ENCODE results near the gene AHCY. TPM values are rescaled to one million over a fixed set of nuclear protein-coding genes. Genes with fewer than 3 reads are reported as not detected.
"Not testable (repeated sequence)": the region's sequence is repeated elsewhere in the genome, so short reads cannot be mapped to it uniquely, and the experiment has no call there.

Gene AHCY
- total RNA-seq: 10 to 100 TPM; 16.7 to 16.9 TPM
- 28.1 TPM for polyA plus RNA-seq (2013, experiment 1 of 2)
- polyA plus RNA-seq (2013, experiment 2 of 2): 31.4 TPM
- 13.9 to 268 (median 26.8) reads per million in 172 experiments for total RNA-seq

- peaks cover 11% of the 10 kb centered on the region for H3K4me1 Mint-ChIP-seq (ENCODE audit: low read depth)
- CTCF ChIA-PET: interaction anchor here (0.9 to 3.2 kb wide), 2 partner anchors 10 to 222 kb away, joined by 3 to 38 read pairs; no protein-coding TSS in a partner anchor
These were observed at the start of gene AHCY for GRCh38 chr20:34302723-34303533. Gene AHCY (minus strand): TSS chr20:34303355. CDS start chr20:34303270, 85 bp downstream.

DNA sequence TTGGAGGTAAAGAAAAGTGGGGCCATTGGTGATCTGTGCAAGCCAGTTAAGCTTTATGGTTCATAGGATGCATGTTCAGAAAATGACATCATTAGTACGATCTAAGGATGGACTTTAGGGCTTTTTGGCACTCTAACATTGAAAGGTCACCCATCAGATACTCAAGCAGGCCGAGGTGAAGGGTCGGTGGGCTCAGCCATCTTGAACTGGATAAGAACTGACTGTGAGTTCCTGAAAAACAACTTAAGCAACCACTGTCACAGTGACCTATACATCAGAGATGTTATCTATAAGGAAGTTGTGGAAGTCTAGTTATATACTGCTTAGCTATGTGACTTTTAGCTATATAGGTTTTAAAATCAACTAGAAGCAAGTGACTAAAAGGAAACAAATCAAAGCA, 46.9 kb upstream of the AHCY start:
- no peaks in the 10 kb centered on the region for H3K9me3 Mint-ChIP-seq
- no peaks in the 10 kb centered on the region for H3K27me3 ChIP-seq (ENCODE audit: control insufficient read depth in 1 of 2, insufficient read depth in 2 of 2, low read length in 2 of 2)
- ATAC-seq (ENCODE audit: poor library complexity) (peak; percentile 32), DNase-seq (peak in 1 of 14 experiments; percentile 4)
- H3K4me1 Mint-ChIP-seq (ENCODE audit: low read depth): no peaks in the 10 kb centered on the region
- TF ChIP-seq, protein P1, sequence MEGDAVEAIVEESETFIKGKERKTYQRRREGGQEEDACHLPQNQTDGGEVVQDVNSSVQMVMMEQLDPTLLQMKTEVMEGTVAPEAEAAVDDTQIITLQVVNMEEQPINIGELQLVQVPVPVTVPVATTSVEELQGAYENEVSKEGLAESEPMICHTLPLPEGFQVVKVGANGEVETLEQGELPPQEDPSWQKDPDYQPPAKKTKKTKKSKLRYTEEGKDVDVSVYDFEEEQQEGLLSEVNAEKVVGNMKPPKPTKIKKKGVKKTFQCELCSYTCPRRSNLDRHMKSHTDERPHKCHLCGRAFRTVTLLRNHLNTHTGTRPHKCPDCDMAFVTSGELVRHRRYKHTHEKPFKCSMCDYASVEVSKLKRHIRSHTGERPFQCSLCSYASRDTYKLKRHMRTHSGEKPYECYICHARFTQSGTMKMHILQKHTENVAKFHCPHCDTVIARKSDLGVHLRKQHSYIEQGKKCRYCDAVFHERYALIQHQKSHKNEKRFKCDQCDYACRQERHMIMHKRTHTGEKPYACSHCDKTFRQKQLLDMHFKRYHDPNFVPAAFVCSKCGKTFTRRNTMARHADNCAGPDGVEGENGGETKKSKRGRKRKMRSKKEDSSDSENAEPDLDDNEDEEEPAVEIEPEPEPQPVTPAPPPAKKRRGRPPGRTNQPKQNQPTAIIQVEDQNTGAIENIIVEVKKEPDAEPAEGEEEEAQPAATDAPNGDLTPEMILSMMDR (IDR thresholded peaks at IDR 0.05): no peak
- H3K9me3 ChIP-seq (ENCODE audit: control insufficient read depth in 1 of 2, insufficient read depth in 1 of 2, low read length in 2 of 2): peaks cover 0 to 4% of the 10 kb centered on the region in 2 experiments
- H3K27ac ChIP-seq (ENCODE audit: low read depth in 1 of 2, low read length in 2 of 2): no peak overlapping the region
- CTCF ChIA-PET: no interaction called here
- no peaks in the 10 kb centered on the region for H3K36me3 Mint-ChIP-seq (ENCODE audit: low read depth)
- intact Hi-C loops (cut with DNase I, micrococcal nuclease): no loop called here
- peaks cover 2% of the 10 kb centered on the region for H3K4me1 ChIP-seq (ENCODE audit: insufficient read depth, low read length)
- no peak overlapping the region for H3K27ac Mint-ChIP-seq
- no peaks in the 10 kb centered on the region for H3K36me3 ChIP-seq (ENCODE audit: insufficient read depth, low read length)
- H3K4me3 ChIP-seq (ENCODE audit: low read length): no peak overlapping the region
- no peaks in the 10 kb centered on the region for H3K27me3 Mint-ChIP-seq
- POLR2A ChIA-PET: no interaction called here
- no peak overlapping the region for H3K4me3 Mint-ChIP-seq

More at GRCh38 chr20:34302723-34303533, at the start of gene AHCY:
- POLR2A ChIA-PET: interaction anchor here (0.7 to 2.3 kb wide), 10 partner anchors 9 to 1651 kb away, joined by 3 to 30 read pairs (median 3); partner anchors contain the start of genes DYNLRB1, ITCH, MMP24OS and RALY
- intact Hi-C loops (cut with DNase I, micrococcal nuclease): loop anchor here (1.0 to 10.0 kb wide), 16 partner anchors 60 to 1652 kb away; partner anchors contain the start of genes ACSS2 (in 1 of the 2), CHMP4B (in 1 of the 2), DYNLRB1 (in 1 of the 2) and EDEM2 (in 1 of the 2)
- Mint-ChIP-seq H3K27ac (peak within 1 kb of the TSS; percentile 91), H3K4me3 (peak within 1 kb of the TSS; percentile 98), H3K36me3 (ENCODE audit: low read depth) (no peaks in the 10 kb centered on the region), H3K9me3 (no peaks in the 10 kb centered on the region), H3K27me3 (no peaks in the 10 kb centered on the region)
- Histone ChIP-seq H3K4me3 (ENCODE audit: low read length) (peak within 1 kb of the TSS; percentile 82), H3K9me3 (ENCODE audit: control insufficient read depth in 1 of 2, insufficient read depth in 1 of 2, low read length in 2 of 2) (no peaks in the 10 kb centered on the region), H3K4me1 (ENCODE audit: insufficient read depth, low read length) (peaks cover 17% of the 10 kb centered on the region), H3K27me3 (ENCODE audit: control insufficient read depth in 1 of 2, insufficient read depth in 2 of 2, low read length in 2 of 2) (no peaks in the 10 kb centered on the region), H3K36me3 (ENCODE audit: insufficient read depth, low read length) (no peaks in the 10 kb centered on the region), H3K27ac (ENCODE audit: low read depth in 1 of 2, low read length in 2 of 2) (peak within 1 kb of the TSS; percentile 65 to 84)
- ATAC-seq (ENCODE audit: poor library complexity) (peak; percentile 94), DNase-seq (peak; percentile 78 to 96 (median 87))
- TF ChIP-seq, protein P1 (IDR thresholded peaks at IDR 0.05): no peak

- ATAC-seq (ENCODE audit: poor library complexity): no peak
- no peaks in the 10 kb centered on the region for H3K36me3 Mint-ChIP-seq (ENCODE audit: low read depth)
- H3K27me3 Mint-ChIP-seq: no peaks in the 10 kb centered on the region
- POLR2A ChIA-PET: interaction anchor here (1.6 kb wide), 1 partner anchor 15 kb away, joined by 3 read pairs; the partner anchor contains the start of gene ITCH
- H3K9me3 Mint-ChIP-seq: no peaks in the 10 kb centered on the region
- H3K27ac Mint-ChIP-seq: no peak overlapping the region
- H3K4me1 Mint-ChIP-seq (ENCODE audit: low read depth): no peaks in the 10 kb centered on the region
- no peak overlapping the region for H3K27ac ChIP-seq (ENCODE audit: low read depth in 1 of 2, low read length in 2 of 2)
- peaks cover 2% of the 10 kb centered on the region for H3K4me1 ChIP-seq (ENCODE audit: insufficient read depth, low read length)
- no peak for DNase-seq
- intact Hi-C loops (cut with DNase I, micrococcal nuclease): no loop called here
- no peak overlapping the region for H3K4me3 Mint-ChIP-seq
- TF ChIP-seq, protein P1 (IDR thresholded peaks at IDR 0.05): no peak
- H3K36me3 ChIP-seq (ENCODE audit: insufficient read depth, low read length): no peaks in the 10 kb centered on the region
- H3K27me3 ChIP-seq (ENCODE audit: control insufficient read depth in 1 of 2, insufficient read depth in 2 of 2, low read length in 2 of 2): no peaks in the 10 kb centered on the region
- CTCF ChIA-PET: interaction anchor here (0.7 to 2.1 kb wide), 2 partner anchors 35 to 295 kb away, joined by 3 to 5 read pairs; no protein-coding TSS in a partner anchor
- no peak overlapping the region for H3K4me3 ChIP-seq (ENCODE audit: low read length)
- H3K9me3 ChIP-seq (ENCODE audit: control insufficient read depth in 1 of 2, insufficient read depth in 1 of 2, low read length in 2 of 2): peaks cover 0 to 4% of the 10 kb centered on the region in 2 experiments
These were observed 44.4 kb upstream of the AHCY start for GRCh38 chr20:34347571-34347970.

- H3K27ac ChIP-seq (ENCODE audit: low read depth in 1 of 2, low read length in 2 of 2); H3K4me1 Mint-ChIP-seq (ENCODE audit: low read depth); POLR2A ChIA-PET; H3K27ac Mint-ChIP-seq; H3K9me3 ChIP-seq (ENCODE audit: control insufficient read depth in 1 of 2, insufficient read depth in 1 of 2, low read length in 2 of 2); H3K36me3 ChIP-seq (ENCODE audit: insufficient read depth, low read length); ATAC-seq (ENCODE audit: poor library complexity); H3K4me3 ChIP-seq (ENCODE audit: low read length); DNase-seq; intact Hi-C loops (cut with DNase I, micrococcal nuclease); H3K27me3 ChIP-seq (ENCODE audit: control insufficient read depth in 1 of 2, insufficient read depth in 2 of 2, low read length in 2 of 2); H3K4me1 ChIP-seq (ENCODE audit: insufficient read depth, low read length); H3K4me3 Mint-ChIP-seq; H3K9me3 Mint-ChIP-seq; H3K36me3 Mint-ChIP-seq (ENCODE audit: low read depth); H3K27me3 Mint-ChIP-seq: not testable (repeated sequence)
- CTCF ChIA-PET: interaction anchor here (2.1 kb wide), 1 partner anchor 34 kb away, joined by 5 read pairs; no protein-coding TSS in a partner anchor
These were observed 43.3 kb upstream of the AHCY start for GRCh38 chr20:34346533-34346865.

All from CD4-positive, alpha-beta T cell (primary cell).